HEK293 (cell line): ENCODE data around the gene ADGRD1.

Experiments used
- ZNF223 ChIP-seq: fragments of 450-650 bp; formaldehyde crosslinking; IDR thresholded peaks from 2 replicates; pipeline ENCODE4 v1.5.1; 2016; ENCODE audit warnings: missing biosample characterization, missing genetic modification characterization
- TF ChIP-seq, protein P1 (sequence below): fragments of 450-650 bp; formaldehyde crosslinking; IDR thresholded peaks from 2 replicates; pipeline ENCODE4 v1.5.1; 2016; ENCODE audit warnings: missing biosample characterization, missing genetic modification characterization

DNA sequence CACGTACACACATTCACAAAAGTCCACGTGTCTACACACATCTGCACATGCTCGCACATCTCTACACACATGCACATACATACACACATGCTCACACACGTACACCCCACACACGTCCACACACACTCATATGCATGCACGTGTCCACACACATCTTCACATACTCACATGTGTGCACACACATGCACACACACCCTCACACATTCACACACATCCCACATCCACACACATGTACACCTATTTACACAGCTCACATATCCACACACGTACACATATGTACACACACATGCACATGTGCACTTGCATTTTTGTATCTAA is 3.6 kb downstream of the ADGRD1 start:
- TF ChIP-seq, protein P1, sequence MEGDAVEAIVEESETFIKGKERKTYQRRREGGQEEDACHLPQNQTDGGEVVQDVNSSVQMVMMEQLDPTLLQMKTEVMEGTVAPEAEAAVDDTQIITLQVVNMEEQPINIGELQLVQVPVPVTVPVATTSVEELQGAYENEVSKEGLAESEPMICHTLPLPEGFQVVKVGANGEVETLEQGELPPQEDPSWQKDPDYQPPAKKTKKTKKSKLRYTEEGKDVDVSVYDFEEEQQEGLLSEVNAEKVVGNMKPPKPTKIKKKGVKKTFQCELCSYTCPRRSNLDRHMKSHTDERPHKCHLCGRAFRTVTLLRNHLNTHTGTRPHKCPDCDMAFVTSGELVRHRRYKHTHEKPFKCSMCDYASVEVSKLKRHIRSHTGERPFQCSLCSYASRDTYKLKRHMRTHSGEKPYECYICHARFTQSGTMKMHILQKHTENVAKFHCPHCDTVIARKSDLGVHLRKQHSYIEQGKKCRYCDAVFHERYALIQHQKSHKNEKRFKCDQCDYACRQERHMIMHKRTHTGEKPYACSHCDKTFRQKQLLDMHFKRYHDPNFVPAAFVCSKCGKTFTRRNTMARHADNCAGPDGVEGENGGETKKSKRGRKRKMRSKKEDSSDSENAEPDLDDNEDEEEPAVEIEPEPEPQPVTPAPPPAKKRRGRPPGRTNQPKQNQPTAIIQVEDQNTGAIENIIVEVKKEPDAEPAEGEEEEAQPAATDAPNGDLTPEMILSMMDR: no peak
- TF ChIP-seq ZNF223: no peak
